NCI-H1105 treated with DMSO at 0.1 percent for 48 hours (cell line): ENCODE data around the gene MYBPHL.

Experiments
- DNase-seq: peaks from one replicate; lab custom pipeline; 2025; lab: John Stamatoyannopoulos, UW

MYBPHL gene

GRCh38 chr1:109306832-109307273, at the start of gene MYBPHL:
Gene MYBPHL, minus strand, starts transcription at chr1:109307011. Its CDS starts 20 bp downstream, at chr1:109306991.
- DNase-seq: no peak

GRCh38 chr1:109356505-109356904, 49.7 kb upstream of the MYBPHL start:
- DNase-seq: no peak

- no peak for DNase-seq
Observed at GRCh38 chr1:109354929-109355328, 48.1 kb upstream of the MYBPHL start.

GRCh38 chr1:109351457-109351856, 44.6 kb upstream of the MYBPHL start:
- no peak for DNase-seq

- DNase-seq: no peak
Observed at GRCh38 chr1:109350655-109351054, 43.8 kb upstream of the MYBPHL start.

GRCh38 chr1:109350182-109350581, 43.4 kb upstream of the MYBPHL start:
- DNase-seq: no peak

GRCh38 chr1:109347511-109347910, 40.7 kb upstream of the MYBPHL start:
- DNase-seq: no peak

- DNase-seq: no peak
Observed at GRCh38 chr1:109341944-109342930, 35.4 kb upstream of the MYBPHL start.

GRCh38 chr1:109338608-109339007, 31.8 kb upstream of the MYBPHL start:
- no peak for DNase-seq

- DNase-seq: no peak
Observed at GRCh38 chr1:109338091-109338490, 31.3 kb upstream of the MYBPHL start.

GRCh38 chr1:109335091-109335490, 28.3 kb upstream of the MYBPHL start:
- DNase-seq: no peak

GRCh38 chr1:109331113-109331512, 24.3 kb upstream of the MYBPHL start:
- DNase-seq: no peak

- no peak for DNase-seq
Observed at GRCh38 chr1:109327285-109327684, 20.5 kb upstream of the MYBPHL start.

GRCh38 chr1:109322974-109323373, 16.2 kb upstream of the MYBPHL start:
- DNase-seq: no peak

GRCh38 chr1:109319114-109319513, 12.3 kb upstream of the MYBPHL start:
- DNase-seq: no peak

GRCh38 chr1:109316506-109316905, 9.7 kb upstream of the MYBPHL start:
- no peak for DNase-seq

GRCh38 chr1:109315288-109315687, 8.5 kb upstream of the MYBPHL start:
- DNase-seq: no peak

- no peak for DNase-seq
Observed at GRCh38 chr1:109314795-109315194, 8.0 kb upstream of the MYBPHL start.

GRCh38 chr1:109312978-109313775, 6.4 kb upstream of the MYBPHL start:
- DNase-seq: no peak

- DNase-seq: no peak
Observed at GRCh38 chr1:109312246-109312645, 5.4 kb upstream of the MYBPHL start.

GRCh38 chr1:109309347-109309746, 2.5 kb upstream of the MYBPHL start:
- DNase-seq: no peak

GRCh38 chr1:109307274-109308021, 637 bp upstream of the MYBPHL start:
- peak; percentile 80 for DNase-seq
